RCC 7860 (cell line): ENCODE data around the gene UPF1.

ENCODE experiments used
- DNase-seq: peaks from one replicate; pipeline ENCODE4 v3.0.0-alpha.2; 2015; ENCODE audit warnings: low spot score
- FAIRE-seq: peaks from 2 replicates; lab custom pipeline; 2012; peaks lifted over from hg19 to GRCh38; lab: Jason Lieb, UNC

The UPF1 gene

DNA sequence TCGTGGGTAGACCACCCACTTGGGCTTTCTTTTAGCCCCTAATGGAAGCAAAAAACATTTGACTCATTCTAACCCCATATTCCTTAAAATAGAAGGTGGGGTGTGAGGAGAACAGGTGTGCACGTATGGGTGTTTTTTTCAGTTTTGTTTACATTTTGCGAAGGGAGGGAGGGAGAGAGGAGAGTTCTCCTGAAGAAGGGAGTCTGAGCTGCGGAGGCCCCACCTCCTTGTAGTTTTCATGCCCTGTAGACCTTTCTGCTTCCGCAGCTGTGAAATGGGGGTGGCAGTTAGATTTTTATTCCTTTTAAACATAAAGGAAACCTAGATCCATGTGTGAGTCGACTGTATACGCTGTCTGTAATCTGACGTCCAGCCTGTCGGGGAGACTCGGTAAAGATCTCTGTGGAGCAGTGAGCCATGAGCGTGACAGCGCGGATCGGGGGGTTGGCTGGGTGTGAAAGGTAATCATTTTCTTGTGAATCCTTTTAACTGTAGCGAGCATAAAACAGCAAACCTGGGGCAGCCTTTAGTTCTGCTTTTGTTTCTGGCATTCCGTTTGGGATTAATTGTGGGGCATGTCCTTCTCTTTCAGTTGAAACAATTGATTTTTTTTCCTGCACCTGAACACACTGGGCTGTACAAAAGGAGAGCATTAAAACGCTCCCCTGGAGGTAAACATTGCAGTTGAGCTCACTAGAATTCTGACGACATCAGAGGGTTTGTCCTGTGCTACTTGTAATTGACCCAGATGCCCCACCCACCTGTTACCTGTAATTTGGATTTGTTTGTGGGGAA, 2.3 kb downstream of the UPF1 start:
- FAIRE-seq: no peak
- no peak for DNase-seq

DNA sequence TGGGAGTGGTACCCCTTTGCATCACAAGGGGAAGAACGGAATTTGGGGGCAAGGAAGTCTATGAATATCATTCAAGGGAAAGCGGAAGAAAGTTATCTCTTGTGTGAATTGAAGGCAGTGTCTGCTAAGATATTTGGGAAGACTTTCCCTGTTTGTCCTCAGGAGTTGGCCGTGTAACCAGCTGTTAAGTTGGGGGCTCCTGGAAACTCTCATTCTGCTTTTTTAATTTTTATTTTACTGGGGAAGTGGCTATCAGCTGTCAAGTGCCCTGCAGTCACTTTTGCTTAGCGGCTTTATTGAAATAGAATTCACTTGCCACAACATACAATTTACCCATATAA, 2.9 kb downstream of the UPF1 start:
- DNase-seq (no peak), FAIRE-seq (no peak)

DNA sequence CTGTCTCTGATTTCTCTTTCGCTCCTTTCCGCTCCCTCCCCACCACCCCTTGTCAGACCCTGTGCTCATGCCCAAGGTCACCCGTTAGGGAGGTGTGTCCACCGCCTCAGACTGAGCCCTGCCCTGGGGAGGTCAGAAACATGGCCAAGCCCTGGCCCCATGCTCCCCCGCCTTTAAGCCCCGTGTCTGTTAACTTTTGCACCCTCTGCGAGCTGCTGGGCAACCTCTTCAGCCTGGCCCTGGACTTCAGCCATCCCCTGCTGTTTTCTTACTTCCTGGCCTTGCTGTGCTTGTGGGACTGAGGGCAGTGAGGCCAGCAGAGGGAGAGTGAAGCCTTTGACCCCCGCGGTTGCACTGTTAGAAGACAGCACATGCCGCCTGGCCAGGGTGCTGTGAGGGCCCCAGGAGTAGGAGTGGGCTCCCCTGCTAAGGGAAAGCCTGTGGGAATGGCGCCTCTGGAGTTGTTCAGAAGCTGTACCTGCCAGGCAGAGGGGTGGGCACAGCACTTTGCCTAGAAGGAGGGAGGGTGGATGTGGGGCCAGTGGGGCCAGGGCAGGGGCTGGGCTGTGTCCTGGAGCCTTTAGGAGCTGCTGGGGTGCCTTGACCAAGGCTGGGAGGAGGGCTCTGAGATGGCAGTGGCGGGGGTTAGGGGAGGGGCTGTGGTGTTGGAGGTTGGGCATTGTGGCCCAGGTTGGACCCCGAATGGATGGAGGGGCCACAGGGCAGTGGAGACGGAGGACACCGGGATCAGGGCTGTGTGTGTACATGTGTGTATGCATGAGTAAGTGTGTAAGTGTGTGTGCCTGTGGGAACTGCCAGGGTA, 7.9 kb downstream of the UPF1 start:
- DNase-seq: no peak
- no peak for FAIRE-seq

DNA sequence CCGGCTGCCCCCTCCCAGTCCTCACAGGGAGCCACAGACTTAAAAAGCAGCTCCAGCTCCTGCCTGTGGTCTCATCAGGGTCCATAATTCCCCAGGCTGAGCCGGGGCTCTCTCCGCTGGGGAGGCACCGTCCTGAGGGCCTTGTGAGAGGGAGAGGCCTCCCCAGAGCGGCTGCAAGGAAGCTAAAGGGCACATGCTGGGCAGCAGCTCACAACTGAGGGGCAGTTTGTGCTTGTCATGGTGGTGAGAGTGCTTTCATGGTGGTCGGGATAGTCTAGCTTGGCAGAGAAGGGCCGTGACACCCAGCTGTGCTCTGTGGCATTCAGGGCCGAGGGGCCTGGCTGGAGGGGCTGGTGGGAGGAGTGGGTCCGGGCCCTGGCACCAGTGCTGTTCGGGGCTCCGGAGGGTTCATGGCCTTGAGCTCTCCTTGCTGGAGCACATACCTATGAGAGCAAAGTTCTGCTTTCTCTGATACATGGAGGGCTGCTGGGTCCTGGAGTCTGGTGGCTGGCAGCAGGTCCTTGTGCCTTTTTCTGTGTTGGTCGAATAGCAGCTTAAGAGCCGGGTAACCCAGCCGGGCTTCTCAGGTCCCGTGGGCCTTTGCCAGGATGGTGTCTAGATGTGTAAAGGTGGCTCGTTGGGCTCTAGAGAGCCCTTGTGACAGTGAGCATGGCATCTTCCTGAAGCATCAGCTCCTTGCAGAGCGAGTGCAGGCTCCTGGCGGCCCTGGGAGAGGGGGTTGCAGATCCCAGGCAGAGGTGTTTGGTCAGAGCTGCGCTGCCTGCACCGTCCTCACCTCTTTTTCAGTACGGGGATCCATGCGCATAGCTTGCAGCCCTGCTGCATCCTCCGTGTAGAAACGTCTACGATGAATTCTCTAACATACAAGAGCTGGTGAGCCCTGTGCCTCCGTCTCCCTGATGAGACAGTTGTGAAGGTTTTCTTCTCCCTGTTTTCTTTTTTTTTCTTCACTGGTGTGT, 8.8 kb downstream of the UPF1 start:
- FAIRE-seq (no peak), DNase-seq (no peak)

DNA sequence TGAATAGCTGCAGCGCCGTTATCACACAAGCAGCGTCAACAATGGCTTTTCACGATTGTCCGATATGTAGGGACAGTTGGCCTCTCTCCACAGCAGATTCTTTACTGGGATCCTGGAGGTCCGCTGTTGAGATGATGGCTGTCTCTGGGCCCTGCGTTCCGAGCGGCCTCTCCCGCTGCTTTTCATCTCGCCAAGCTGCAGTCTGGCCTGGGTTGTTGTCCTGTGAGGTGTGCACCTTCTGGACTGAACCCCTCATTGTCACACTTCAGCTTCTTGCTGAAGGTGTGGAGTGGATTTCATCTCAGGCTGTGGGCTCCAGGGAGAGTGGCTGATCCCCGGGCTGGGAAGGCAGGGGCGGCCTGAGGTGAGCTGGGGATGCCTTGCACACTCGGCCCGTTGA, 9.6 kb downstream of the UPF1 start:
- FAIRE-seq: no peak

DNA sequence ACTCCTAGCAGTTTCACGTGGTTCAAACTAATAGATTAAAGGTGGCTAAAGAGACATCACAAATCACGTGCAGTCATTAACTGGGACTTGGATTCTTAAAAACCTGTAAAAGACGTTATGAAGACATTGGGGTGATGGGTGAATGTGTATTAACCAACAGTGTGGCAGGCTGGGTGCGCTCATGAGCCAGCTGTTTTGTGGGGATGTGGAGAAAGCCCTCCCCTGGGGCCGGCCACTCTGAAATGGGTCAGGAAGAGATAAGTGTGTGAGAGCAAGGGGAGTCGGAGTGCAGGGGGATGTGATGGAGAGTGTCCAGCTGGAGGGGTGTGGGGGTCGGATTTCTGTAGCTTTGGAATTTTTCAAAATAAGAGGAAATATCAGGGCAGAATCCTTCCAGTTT, 10.4 kb downstream of the UPF1 start:
- no peak for FAIRE-seq
- DNase-seq: no peak

More for the DNA sequence above, 9.6 kb downstream of the UPF1 start:
- DNase-seq: no peak

DNA sequence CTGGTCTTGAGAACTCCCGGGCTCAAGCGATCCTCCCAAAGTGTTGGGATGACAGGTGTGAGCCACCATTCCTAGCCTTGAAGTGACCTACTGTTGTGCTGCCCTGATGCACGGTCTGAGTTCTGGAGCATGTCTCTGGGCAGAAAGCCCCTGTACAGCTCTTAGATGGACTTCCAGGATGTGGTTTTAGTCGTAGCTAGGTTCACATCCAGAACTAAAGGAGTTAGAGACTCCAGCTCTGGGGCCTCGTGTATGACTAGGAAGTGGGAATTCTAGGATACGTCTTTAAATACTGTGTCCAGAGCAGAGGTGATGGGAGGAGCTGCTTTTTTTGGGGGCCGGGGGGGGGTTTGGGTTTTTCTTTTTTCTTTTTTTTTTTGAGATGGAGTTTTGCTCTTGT, 12.2 kb downstream of the UPF1 start:
- FAIRE-seq (no peak), DNase-seq (no peak)

DNA sequence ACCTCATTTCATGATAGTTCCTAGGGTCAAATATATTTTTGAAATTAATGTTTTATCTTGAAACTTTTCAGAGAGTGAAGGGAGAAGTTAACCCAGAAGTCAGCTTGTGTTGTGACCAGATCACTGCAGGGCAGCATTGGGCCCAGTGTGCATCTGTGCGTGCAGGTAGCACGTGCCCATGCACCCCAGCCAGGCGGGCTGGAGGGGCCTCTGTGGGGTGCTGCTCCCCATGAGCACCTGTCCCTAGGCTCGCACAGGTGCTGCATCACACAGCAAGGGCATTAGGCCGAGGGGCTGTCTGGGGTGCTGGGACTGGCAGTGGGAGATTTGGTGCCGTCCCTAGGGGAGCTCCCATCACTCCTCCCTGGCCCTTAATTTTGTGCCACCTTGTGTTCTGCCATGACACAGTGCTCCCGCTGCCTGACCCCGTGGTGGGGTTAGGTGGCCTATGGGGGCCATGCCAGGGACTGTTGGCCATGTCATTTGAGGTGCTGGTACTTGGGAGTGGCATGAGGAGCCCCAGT, 13.1 kb downstream of the UPF1 start:
- DNase-seq (no peak), FAIRE-seq (no peak)

DNA sequence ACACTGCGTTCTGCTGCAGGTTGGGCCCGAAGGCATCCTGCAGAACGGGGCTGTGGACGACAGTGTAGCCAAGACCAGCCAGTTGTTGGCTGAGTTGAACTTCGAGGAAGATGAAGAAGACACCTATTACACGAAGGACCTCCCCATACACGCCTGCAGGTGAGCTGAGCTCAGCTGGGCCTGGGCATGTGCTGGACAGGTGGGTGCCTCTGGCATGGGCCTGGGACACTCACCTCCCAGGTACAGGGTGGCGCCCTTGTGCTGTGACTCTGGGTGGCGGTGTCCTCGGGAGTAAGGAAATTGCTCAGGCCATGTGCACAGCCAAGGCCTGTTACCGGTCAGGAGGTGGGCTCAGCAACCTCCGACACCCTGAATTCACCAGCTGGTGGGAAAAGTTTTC, 14.2 kb downstream of the UPF1 start:
- FAIRE-seq (no peak), DNase-seq (no peak)

DNA sequence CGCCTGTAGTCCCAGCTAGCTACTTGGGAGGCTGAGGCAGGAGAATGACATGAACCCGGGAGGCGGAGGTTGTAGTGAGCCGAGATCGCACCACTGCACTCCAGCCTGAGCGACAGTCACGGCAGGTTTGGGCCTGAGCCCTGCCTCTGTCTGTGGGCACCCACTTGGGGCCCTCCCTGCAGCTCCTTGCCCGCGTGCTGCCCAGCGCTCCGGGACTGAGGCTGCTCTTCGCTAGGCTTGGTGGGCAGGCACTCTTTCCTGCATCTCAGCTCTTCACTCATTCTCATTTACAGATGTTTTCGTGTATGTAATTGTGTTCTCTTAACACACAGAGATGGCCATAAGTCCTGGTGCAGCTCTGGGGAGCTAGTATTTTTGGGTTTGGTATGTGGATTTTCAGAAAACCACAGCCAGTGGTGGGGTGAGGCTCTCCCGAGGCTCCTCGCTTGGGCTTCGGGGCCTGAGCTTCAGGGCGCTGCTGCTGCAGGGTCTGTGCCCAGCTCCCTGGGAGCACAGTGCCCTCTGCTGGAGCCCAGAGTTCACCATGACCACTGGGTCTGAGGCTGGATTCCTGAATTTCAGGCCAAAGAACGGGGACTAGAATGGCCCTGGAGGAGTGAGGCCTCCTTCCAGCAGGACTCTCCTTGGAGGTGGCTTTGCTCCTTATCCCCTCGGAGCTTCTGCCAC, 15.2 kb downstream of the UPF1 start:
- FAIRE-seq: no peak

DNA sequence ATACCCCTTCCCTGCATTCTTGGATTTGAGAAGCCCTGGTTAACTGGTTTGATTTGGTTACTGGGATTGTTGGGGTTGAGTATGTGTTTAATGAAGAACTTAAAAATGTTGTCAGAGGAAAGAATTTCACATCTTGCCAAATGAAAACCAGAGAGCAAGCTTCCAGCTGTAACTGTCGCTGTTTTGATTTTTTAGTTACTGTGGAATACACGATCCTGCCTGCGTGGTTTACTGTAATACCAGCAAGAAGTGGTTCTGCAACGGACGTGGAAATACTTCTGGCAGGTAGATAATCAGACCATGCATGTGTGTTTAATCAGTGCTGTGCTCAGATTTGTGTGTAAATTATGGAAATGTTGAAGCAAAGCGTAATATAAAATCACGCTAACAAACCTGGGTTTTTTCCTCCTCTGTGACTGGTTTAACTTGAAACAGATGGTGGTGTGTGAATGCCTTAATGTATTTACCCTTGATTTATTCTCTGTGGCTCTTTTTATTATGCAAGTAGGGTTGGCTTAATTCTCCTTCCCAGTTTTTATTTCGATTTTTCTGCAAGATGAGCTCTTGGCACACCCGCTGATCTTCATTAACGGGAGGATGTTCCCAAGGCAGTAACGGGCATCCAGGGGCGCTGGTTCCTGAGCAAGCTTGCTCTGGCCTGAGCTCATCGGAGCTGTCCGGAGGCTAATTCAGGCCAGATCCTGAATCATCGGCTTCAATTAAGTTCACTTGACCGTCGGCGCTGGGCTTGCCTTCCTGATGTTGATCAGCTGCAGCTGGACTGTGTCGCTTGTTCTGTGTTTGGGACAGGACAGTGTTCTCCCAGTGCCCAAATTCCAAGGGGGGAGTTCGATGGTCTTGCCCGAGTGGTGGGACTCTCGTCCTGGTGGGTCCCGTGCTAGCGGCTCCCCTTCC, 16.0 kb downstream of the UPF1 start:
- no peak for DNase-seq
- FAIRE-seq: no peak

More for the DNA sequence above, 15.2 kb downstream of the UPF1 start:
- DNase-seq: peak; percentile 10

DNA sequence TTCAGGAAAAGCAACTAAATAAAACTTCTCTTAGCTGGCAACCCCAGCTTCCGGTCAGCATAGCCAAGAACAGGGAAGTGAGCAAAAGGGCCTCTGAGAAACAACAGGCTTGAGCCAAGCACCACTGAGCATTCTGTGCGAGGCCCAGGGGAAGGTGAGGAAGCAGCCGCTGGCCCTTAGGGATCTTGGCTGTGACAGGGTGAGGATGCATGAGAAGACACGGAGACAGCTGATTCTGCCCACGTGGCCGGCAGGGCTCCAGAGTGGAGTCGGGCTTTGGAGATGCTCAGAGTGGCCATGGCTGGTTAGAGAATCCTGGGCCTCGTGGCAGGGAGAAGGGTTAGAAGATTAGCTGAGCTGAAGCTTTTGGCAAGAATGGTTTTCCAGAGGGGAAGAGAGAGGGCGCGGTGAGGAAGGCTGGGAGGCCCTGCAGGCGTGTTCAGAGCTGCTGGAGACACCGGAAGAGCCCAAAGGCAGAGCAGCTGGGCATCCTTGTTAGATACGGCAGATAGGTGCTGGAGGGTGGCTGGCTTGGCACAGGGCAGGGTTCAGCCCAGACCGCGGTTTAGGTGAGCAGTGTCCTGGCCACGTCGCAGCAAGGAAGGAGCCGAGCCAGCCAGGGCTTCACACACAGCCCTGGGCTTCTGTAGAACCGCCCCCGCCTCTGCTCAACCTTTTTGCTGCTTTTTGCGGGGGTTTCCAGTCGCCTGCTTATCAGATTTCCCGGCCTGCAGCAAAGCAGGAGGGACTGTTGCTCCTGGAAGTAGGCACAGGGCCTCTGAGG, 17.3 kb downstream of the UPF1 start:
- no peak for DNase-seq
- FAIRE-seq: no peak

DNA sequence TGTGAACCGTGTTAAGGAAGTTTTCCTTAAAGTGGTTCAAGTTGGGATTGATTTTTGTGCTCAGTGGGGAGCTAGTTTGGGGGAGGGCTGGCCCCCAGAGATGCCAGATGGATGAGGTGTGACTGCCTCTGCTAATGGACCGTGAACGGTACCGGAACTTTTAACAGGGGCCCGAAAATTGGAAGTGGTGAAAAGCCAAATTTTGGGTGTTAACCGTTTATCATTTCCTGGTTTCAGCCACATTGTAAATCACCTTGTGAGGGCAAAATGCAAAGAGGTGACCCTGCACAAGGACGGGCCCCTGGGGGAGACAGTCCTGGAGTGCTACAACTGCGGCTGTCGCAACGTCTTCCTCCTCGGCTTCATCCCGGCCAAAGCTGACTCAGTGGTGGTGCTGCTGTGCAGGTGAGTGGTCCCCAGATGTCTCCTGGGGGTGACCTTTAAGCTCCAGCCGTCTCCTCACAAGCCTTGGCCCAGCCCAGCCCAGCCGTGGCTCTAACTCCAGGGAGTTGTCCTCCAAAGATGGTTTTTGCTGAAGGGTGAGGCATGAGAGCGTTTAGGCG, 18.2 kb downstream of the UPF1 start:
- DNase-seq (no peak), FAIRE-seq (no peak)

DNA sequence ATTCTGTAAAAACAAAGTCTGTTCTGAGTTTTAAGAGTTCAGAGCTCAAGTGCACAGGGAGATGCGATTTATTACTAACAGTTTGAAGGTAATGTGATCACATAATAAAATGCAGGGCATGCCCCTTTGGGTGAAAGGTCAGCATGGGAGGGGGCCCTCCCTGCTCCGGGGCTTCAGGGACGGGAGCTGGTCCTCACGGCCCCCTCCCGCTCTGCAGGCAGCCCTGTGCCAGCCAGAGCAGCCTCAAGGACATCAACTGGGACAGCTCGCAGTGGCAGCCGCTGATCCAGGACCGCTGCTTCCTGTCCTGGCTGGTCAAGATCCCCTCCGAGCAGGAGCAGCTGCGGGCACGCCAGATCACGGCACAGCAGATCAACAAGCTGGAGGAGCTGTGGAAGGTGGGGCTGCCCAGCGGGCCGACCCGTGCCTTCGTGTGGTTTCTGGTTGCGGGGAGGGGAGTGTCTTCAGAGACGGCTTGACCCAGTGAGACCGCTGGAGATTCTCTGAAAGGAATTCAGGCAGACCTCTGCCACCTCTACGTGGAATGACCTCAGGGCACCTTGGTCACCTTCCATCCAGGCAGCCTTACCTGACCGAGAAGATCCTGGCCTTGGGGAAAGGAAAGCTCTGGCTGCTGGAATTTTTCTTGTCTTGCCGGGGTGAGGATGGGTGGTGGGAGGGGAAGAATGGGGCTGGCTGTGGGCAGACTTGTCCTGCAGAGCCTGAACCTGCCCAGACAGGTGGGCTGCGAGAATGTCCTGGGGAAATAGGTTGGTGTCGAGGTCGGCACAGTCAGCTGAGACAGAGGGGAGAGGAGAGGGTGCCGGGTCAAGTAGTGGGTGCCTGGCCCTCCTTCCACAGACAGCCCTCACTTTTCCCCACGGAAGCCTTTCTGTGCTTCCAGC, 19.0 kb downstream of the UPF1 start:
- no peak for FAIRE-seq
- no peak for DNase-seq

DNA sequence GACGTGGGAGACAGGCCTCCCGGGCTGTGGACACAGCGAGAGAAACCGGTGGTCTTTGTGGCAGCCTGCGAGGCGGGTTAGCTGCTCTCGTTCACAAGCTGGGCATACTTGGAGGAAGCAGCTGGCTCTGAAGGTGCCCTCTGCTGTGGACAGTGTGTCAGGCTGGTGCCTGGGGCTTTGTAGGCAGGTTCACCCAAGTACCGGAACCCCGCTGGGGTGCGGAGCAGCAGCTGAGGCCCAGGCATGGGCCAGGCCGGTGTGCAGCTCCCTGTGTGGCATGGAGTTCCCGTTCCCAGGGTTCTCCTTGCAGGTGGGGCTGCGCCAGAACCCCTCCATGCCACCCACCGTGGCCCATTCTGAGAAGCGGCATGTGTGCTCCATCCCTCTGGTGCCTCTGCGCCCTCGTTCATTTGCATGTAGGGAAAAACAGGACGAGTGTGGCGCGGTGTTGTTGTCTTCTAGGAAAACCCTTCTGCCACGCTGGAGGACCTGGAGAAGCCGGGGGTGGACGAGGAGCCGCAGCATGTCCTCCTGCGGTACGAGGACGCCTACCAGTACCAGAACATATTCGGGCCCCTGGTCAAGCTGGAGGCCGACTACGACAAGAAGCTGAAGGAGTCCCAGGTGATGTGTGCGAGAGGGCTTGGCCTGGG, 20.0 kb downstream of the UPF1 start:
- DNase-seq (no peak), FAIRE-seq (no peak)

DNA sequence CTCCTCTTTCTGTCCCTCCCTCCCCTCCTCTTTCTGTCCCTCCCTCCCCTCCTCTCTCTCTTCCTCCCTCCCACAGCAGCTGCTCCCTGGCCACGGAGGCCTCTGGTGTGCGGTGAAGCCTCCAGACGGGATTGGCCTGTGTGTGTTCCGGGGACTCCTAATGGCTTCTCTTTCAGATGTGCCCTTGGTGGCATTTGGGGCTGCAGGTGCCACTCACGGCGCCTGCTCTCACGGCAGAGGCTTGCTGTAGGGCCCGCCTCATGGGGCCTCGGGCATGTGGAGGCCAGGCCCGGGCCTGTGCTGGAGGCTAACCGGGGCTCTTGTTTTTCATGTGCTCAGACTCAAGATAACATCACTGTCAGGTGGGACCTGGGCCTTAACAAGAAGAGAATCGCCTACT, 20.9 kb downstream of the UPF1 start:
- FAIRE-seq (no peak), DNase-seq (no peak)
